H1 (cell line): ENCODE data around the gene CCDC59. TPM values are rescaled to one million over a fixed set of nuclear protein-coding genes. Genes with fewer than 3 reads are reported as not detected.

Source experiments
- CTCF ChIA-PET: fragments of 300-600 bp; sonication (Branson Sonifier 250); formaldehyde crosslinking; loops from one replicate; lab custom pipeline; 2021; ENCODE audit not compliant: partially characterized antibody; lab: Charles Lee
- POLR2A ChIA-PET: fragments of 300-600 bp; sonication (Branson Sonifier 250); formaldehyde crosslinking; loops from one replicate; lab custom pipeline; 2021; ENCODE audit warnings: inconsistent platforms; ENCODE audit not compliant: partially characterized antibody; lab: Charles Lee
- DNase-seq, 2 experiments: peaks; one replicate each; pipeline versions ENCODE4 v3.0.0 to v3.0.0-alpha.2; 2010 to 2022; ENCODE audit warnings: low spot score in 2 of 2, low read depth in 1 of 2, mixed read lengths in 1 of 2
- FAIRE-seq: peaks from 2 replicates; lab custom pipeline; 2011; peaks lifted over from hg19 to GRCh38; lab: Jason Lieb, UNC
- H2AFZ ChIP-seq: 2 replicates; pipeline ENCODE4 v1.8.1; 2012; ENCODE audit warnings: low read length, inconsistent platforms
- H2AK5ac ChIP-seq: 2 replicates; pipeline ENCODE4 v1.6.1; 2013; ENCODE audit warnings: low read depth, low read length
- H2BK120ac ChIP-seq: replicated peaks from 2 replicates; pipeline ENCODE3; 2013; ENCODE audit warnings: low read depth, low read length, inconsistent platforms
- H2BK12ac ChIP-seq: 2 replicates; pipeline ENCODE4 v1.6.1; 2013; ENCODE audit warnings: low read depth, low read length
- H2BK15ac ChIP-seq: 2 replicates; pipeline ENCODE4 v1.6.1; 2013; ENCODE audit warnings: low read length
- H2BK20ac ChIP-seq: 2 replicates; pipeline ENCODE4 v1.6.1; 2013; ENCODE audit warnings: low read length
- H2BK5ac ChIP-seq: 2 replicates; pipeline ENCODE4 v1.6.1; 2013; ENCODE audit warnings: low read depth, low read length
- H3K14ac ChIP-seq: 2 replicates; pipeline ENCODE4 v1.6.1; 2013; ENCODE audit warnings: inconsistent platforms; ENCODE audit not compliant: insufficient read length
- H3K18ac ChIP-seq: 2 replicates; pipeline ENCODE4 v1.6.1; 2013; ENCODE audit warnings: low read length; ENCODE audit errors: extremely low read depth
- H3K23ac ChIP-seq: 2 replicates; pipeline ENCODE4 v1.6.1; 2013; ENCODE audit warnings: inconsistent platforms; ENCODE audit not compliant: insufficient read length
- H3K23me2 ChIP-seq: 2 replicates; pipeline ENCODE4 v1.6.1; 2013; ENCODE audit warnings: low read depth, low read length
- H3K27ac ChIP-seq: 2 replicates; pipeline ENCODE4 v1.6.1; 2011; ENCODE audit warnings: low read depth, low read length, inconsistent platforms
- H3K27me3 ChIP-seq, 4 experiments: replicated peaks in 1 of 4; 1 replicate in 1 of 4; 2 replicates in 3 of 4; pipeline versions ENCODE4 v1.6.1 to v1.8.1; 2011 to 2013; ENCODE audit warnings: low read length in 3 of 4, mild to moderate bottlenecking in 3 of 4, inconsistent platforms in 2 of 4, mixed read lengths in 2 of 4, moderate library complexity in 1 of 4; ENCODE audit not compliant: control insufficient read depth in 3 of 4, insufficient read depth in 3 of 4; ENCODE audit errors: extremely low read depth in 1 of 4
- H3K36me3 ChIP-seq, 4 experiments: 2 replicates each; pipeline versions ENCODE4 v1.6.1 to v1.8.1; 2011 to 2013; ENCODE audit warnings: mild to moderate bottlenecking in 4 of 4, low read length in 3 of 4, moderate library complexity in 2 of 4, control low read depth in 1 of 4, inconsistent platforms in 1 of 4; ENCODE audit not compliant: insufficient read depth in 4 of 4, control insufficient read depth in 2 of 4
- H3K4ac ChIP-seq: replicated peaks from 2 replicates; pipeline ENCODE3; 2013; ENCODE audit warnings: low read length, low read depth, mixed read lengths, inconsistent platforms; ENCODE audit not compliant: insufficient read length
- H3K4me1 ChIP-seq, 4 experiments: replicated peaks in 1 of 4; 1 replicate in 1 of 4; 2 replicates in 3 of 4; pipeline versions ENCODE4 v1.6.1 to v1.8.1; 2011 to 2013; ENCODE audit warnings: low read length in 3 of 4, inconsistent platforms in 2 of 4, mixed read lengths in 1 of 4; ENCODE audit not compliant: insufficient read depth in 4 of 4, control insufficient read depth in 3 of 4
- H3K4me2 ChIP-seq, 2 experiments: 2 replicates each; pipeline versions ENCODE4 v1.6.1 to v1.8.1; 2011 to 2013; ENCODE audit warnings: low read depth in 2 of 2, low read length in 2 of 2, control low read depth in 1 of 2, inconsistent platforms in 1 of 2, mild to moderate bottlenecking in 1 of 2; ENCODE audit not compliant: insufficient read depth in 1 of 2
- H3K4me3 ChIP-seq, 4 experiments: fragments of 200-600, 300-600 bp in 1 of 4; sonication (generic), shearing (Covaris generic), sonication (Bioruptor Twin) in 1 of 4; 2 replicates each; pipeline versions ENCODE4 v1.5.1 to v1.8.1; 2011 to 2016; ENCODE audit warnings: low read length in 4 of 4, low read depth in 3 of 4, control low read depth in 2 of 4, inconsistent platforms in 2 of 4, mild to moderate bottlenecking in 2 of 4, mixed read lengths in 1 of 4, moderate library complexity in 1 of 4; ENCODE audit not compliant: insufficient read depth in 2 of 4; ENCODE audit errors: extremely low read depth in 1 of 4
- H3K56ac ChIP-seq: replicated peaks from 2 replicates; pipeline ENCODE3; 2013; ENCODE audit warnings: low read depth, mild to moderate bottlenecking, mixed read lengths, low read length, inconsistent platforms; ENCODE audit not compliant: insufficient read length
- H3K79me1 ChIP-seq: 2 replicates; pipeline ENCODE4 v1.6.1; 2013; ENCODE audit warnings: low read depth, low read length, control low read depth
- H3K79me2 ChIP-seq, 2 experiments: 2 replicates each; pipeline versions ENCODE4 v1.6.1 to v1.8.1; 2012 to 2013; ENCODE audit warnings: low read length in 2 of 2, mild to moderate bottlenecking in 2 of 2, inconsistent platforms in 1 of 2; ENCODE audit not compliant: insufficient read depth in 2 of 2, control insufficient read depth in 1 of 2
- H3K9ac ChIP-seq, 4 experiments: replicated peaks in 1 of 4; 1 replicate in 1 of 4; 2 replicates in 3 of 4; pipeline versions ENCODE4 v1.6.1 to v1.8.1; 2011 to 2013; ENCODE audit warnings: low read depth in 3 of 4, low read length in 3 of 4, control low read depth in 2 of 4, mild to moderate bottlenecking in 2 of 4, moderate library complexity in 2 of 4, inconsistent platforms in 1 of 4; ENCODE audit errors: extremely low read depth in 1 of 4
- H3K9me3 ChIP-seq, 2 experiments: 2 replicates each; pipeline versions ENCODE4 v1.6.1 to v1.8.1; 2012 to 2013; ENCODE audit warnings: mild to moderate bottlenecking in 2 of 2, moderate library complexity in 2 of 2, control low read depth in 1 of 2, inconsistent platforms in 1 of 2, low read depth in 1 of 2, low read length in 1 of 2, mixed read lengths in 1 of 2; ENCODE audit not compliant: insufficient read depth in 2 of 2
- H4K20me1 ChIP-seq, 2 experiments: replicated peaks in 1 of 2; 2 replicates each; pipeline versions ENCODE3 to v1.8.1; 2011 to 2013; ENCODE audit warnings: inconsistent platforms in 2 of 2, low read length in 2 of 2, mild to moderate bottlenecking in 1 of 2; ENCODE audit not compliant: insufficient read depth in 2 of 2, control insufficient read depth in 1 of 2
- H4K5ac ChIP-seq: 2 replicates; pipeline ENCODE4 v1.6.1; 2013; ENCODE audit warnings: low read length, low read depth, mixed read lengths, inconsistent platforms; ENCODE audit not compliant: insufficient read length
- H4K8ac ChIP-seq: 2 replicates; pipeline ENCODE4 v1.8.0; 2013; ENCODE audit warnings: mild to moderate bottlenecking, moderate library complexity, low read length, inconsistent platforms; ENCODE audit not compliant: insufficient read depth; ENCODE audit errors: extremely low read depth
- H4K91ac ChIP-seq: replicated peaks from 2 replicates; pipeline ENCODE3; 2013; ENCODE audit warnings: low read length, mixed read lengths, inconsistent platforms; ENCODE audit not compliant: insufficient read length
- CHD1 ChIP-seq: IDR thresholded peaks from 2 replicates; pipeline ENCODE4 v1.6.1; 2012; ENCODE audit warnings: low read depth, low read length, improper control_type of control experiment
- GTF2F1 ChIP-seq: IDR thresholded peaks from 2 replicates; pipeline ENCODE4 v1.6.1; 2012; ENCODE audit warnings: low read depth, low read length, improper control_type of control experiment, borderline replicate concordance
- JUN ChIP-seq: IDR thresholded peaks from 2 replicates; pipeline ENCODE4 v1.6.1; 2011; ENCODE audit warnings: low read depth, mild to moderate bottlenecking, improper control_type of control experiment, low read length
- JUND ChIP-seq: IDR thresholded peaks from 2 replicates; pipeline ENCODE4 v1.6.1; 2011; ENCODE audit warnings: mild to moderate bottlenecking, improper control_type of control experiment, low read length
- KDM5A ChIP-seq: fragments of 200-600 bp; IDR thresholded peaks from 2 replicates; pipeline ENCODE4 v1.7.1; 2012; ENCODE audit warnings: mild to moderate bottlenecking, low read length, inconsistent platforms, mixed read lengths
- MAFK ChIP-seq: IDR thresholded peaks from 2 replicates; pipeline ENCODE4 v1.6.1; 2012; ENCODE audit warnings: low read depth, mild to moderate bottlenecking, improper control_type of control experiment, low read length
- MAX ChIP-seq: IDR thresholded peaks from 2 replicates; pipeline ENCODE4 v1.6.1; 2012; ENCODE audit warnings: inconsistent platforms
- RFX5 ChIP-seq: IDR thresholded peaks from 2 replicates; pipeline ENCODE4 v1.6.1; 2011; ENCODE audit warnings: low read depth, low read length, improper control_type of control experiment, borderline replicate concordance
- RXRA ChIP-seq: IDR thresholded peaks from 2 replicates; pipeline ENCODE4 v1.6.1; 2011; ENCODE audit warnings: low read depth, mild to moderate bottlenecking, low read length, moderate library complexity; ENCODE audit not compliant: insufficient read depth
- SP2 ChIP-seq: IDR thresholded peaks from 2 replicates; pipeline ENCODE4 v1.6.1; 2012; ENCODE audit warnings: mild to moderate bottlenecking, low read length, inconsistent platforms
- TCF12 ChIP-seq: IDR thresholded peaks from 2 replicates; pipeline ENCODE4 v1.6.1; 2011; ENCODE audit warnings: low read depth, mild to moderate bottlenecking, low read length
- USF2 ChIP-seq: IDR thresholded peaks from 2 replicates; pipeline ENCODE4 v1.6.1; 2011; ENCODE audit warnings: low read length, improper control_type of control experiment
- WGBS, 2 experiments: shearing (Covaris generic) in 1 of 2; methylation state at CpG; one replicate each; pipeline versions ENCODE4 v1.1.6 to v1.1.7; 2013 to 2015; ENCODE audit warnings: low lambda C conversion rate in 2 of 2, mixed read lengths in 2 of 2, inconsistent platforms in 1 of 2, low coverage in 1 of 2, missing lambda C conversion rate in 1 of 2; ENCODE audit not compliant: insufficient replicate concordance in 2 of 2, insufficient coverage in 1 of 2, insufficient read length in 1 of 2; ENCODE audit errors: extremely low coverage in 1 of 2, missing lambda C conversion rate in 1 of 2; 5-methylcytosine and 5-hydroxymethylcytosine counted together
- polyA plus RNA-seq, 7 experiments: library from polyadenylated mRNA; depleted of rRNA in 3 of 7; stranded (reverse) in 5 of 7; unstranded in 2 of 7; fragments of >200 nt in 5 of 7; fragments of 200-250 nt in 2 of 7; gene quantifications; 1 replicate in 5 of 7; 2 replicates in 1 of 7; 4 replicates in 1 of 7; pipeline versions ENCODE4 v1.2.1 to v1.2.3, GENCODE V29; 2011 to 2013; ENCODE audit warnings: missing spikeins in 2 of 7, mixed read lengths in 2 of 7
- total RNA-seq: library from RNA; stranded (reverse); fragmentation: NEBNext Ultra II Directional; extraction: Animal tissue kit (Norgen Biotek cat#: 25700); gene quantifications from 2 replicates; pipeline ENCODE4 v1.2.1, GENCODE V29; 2021

The CCDC59 gene
- total and polyA plus RNA-seq, 2 of the 8 experiments (the other 6 are each of a cell fraction or from before 2014, with no cell fraction given) = 11.6 to 54.0 TPM

GRCh38 chr12:82357845-82358199 is 365 bp downstream of the CCDC59 start:
- Histone ChIP-seq H3K18ac (peak overlapping the region; percentile 65; the same call in 1 of the 2 replicates), H4K5ac (no peak overlapping the region), H3K4me1 (peaks cover 0 to 4% (median under 1%) of the 10 kb centered on the region in 4 experiments; a peak in 1 of 7 replicates), H3K27ac (peak overlapping the region; percentile 98), H3K23ac (no peak overlapping the region), H3K4me2 (peak overlapping the region; percentile 40 to 67), H3K27me3 (no peaks in the 10 kb centered on the region), H2BK20ac (no peak overlapping the region), H3K79me1 (no peaks in the 10 kb centered on the region), H3K56ac (peak overlapping the region; percentile 62), H2AFZ (0 out of 2 replicates have a peak overlapping the region, but pooled peaks have one; percentile 84), H3K79me2 (peaks cover 3 to 61% of the 10 kb centered on the region in 2 experiments; a peak in 3 of 4 replicates), H2BK5ac (peak overlapping the region; percentile 98), H2BK12ac (peak overlapping the region; percentile 84; the same call in 1 of the 2 replicates), H4K20me1 (no peaks in the 10 kb centered on the region), H4K8ac (peak overlapping the region; percentile 100), H4K91ac (no peak overlapping the region), H3K9ac (peak overlapping the region; percentile 93 to 100 (median 98)), H3K14ac (no peak overlapping the region), H3K23me2 (peaks cover 3% of the 10 kb centered on the region), H2BK15ac (no peak overlapping the region), H2AK5ac (no peak overlapping the region; the same call in 1 of the 2 replicates), H3K36me3 (peaks cover 10 to 34% (median 19%) of the 10 kb centered on the region in 4 experiments; a peak in 5 of 8 replicates), H3K4ac (peak overlapping the region; percentile 65), H3K9me3 (no peaks in the 10 kb centered on the region; a peak in 1 of 4 replicates), H3K4me3 (peak overlapping the region; percentile 80 to 100 (median 98)), H2BK120ac (no peak overlapping the region)
- WGBS, 2 experiments = 3% methylated on average over 10 of the region's 10 CpGs; no CpG with 5 or more reads in 1 of the 2 experiments
- CTCF ChIA-PET = interaction anchor here (0.6 to 3.6 kb wide), 28 partner anchors 8 to 746 kb away, joined by 3 to 18 read pairs (median 4); no protein-coding TSS in a partner anchor
- FAIRE-seq = no peak
- POLR2A ChIA-PET = interaction anchor here (0.7 to 2.4 kb wide), 14 partner anchors 9 to 328 kb away, joined by 3 to 19 read pairs (median 4); no protein-coding TSS in a partner anchor
- DNase-seq = no peak
- TF ChIP-seq KDM5A (no peak), CHD1 (0 out of 2 replicates have a peak, but pooled peaks have one; percentile 59), USF2 (no peak), MAX (no peak), SP2 (0 out of 2 replicates have a peak, but pooled peaks have one; percentile 4), MAFK (no peak), JUND (no peak), RXRA (no peak), JUN (no peak), RFX5 (no peak), TCF12 (no peak), GTF2F1 (no peak)
